HepG2 (cell line): Measurements from ENCODE around the gene SLC35F1. TPM values are rescaled to one million over a fixed set of nuclear protein-coding genes. Genes with fewer than 3 reads are reported as not detected.

Experiments used
- ATAC-seq: fragments of 200-7000 bp; cut with Tn5 transposase; 3 replicates; pipeline ENCODE4 v1.9.1; 2020; ENCODE audit warnings: mild to moderate bottlenecking, moderate library complexity
- BruUV-seq: library from RNA; stranded (reverse); fragments of 400-500 nt; replicated peaks from 2 replicates; lab custom pipeline; 2021; lab: Mats Ljungman, UMichigan
- CTCF ChIA-PET: fragments of 300-600 bp; formaldehyde crosslinking; extraction: SDS; loops from one replicate; lab custom pipeline; 2021; ENCODE audit warnings: low total read pairs, inconsistent platforms, low intra/inter-chr PET ratio; lab: Yijun Ruan, JAX
- POLR2A ChIA-PET: fragments of 350-600 bp; sonication (Branson Sonifier 250); formaldehyde crosslinking; loops from one replicate; lab custom pipeline; 2020; ENCODE audit warnings: antibody characterized with exemption, inconsistent platforms; lab: Yijun Ruan, JAX
- DNase-seq: peaks from one replicate; pipeline ENCODE4 v3.0.0-alpha.2; 2015; ENCODE audit warnings: low spot score
- FAIRE-seq: peaks from 3 replicates; lab custom pipeline; 2011; peaks lifted over from hg19 to GRCh38; lab: Jason Lieb, UNC
- H2AFZ ChIP-seq: one replicate; pipeline ENCODE4 v1.6.1; 2011; ENCODE audit warnings: low read length, inconsistent platforms
- H3K27ac ChIP-seq: fragments of 300-600 bp; 3 replicates; pipeline ENCODE4 v1.8.0; 2011; ENCODE audit warnings: mixed run types, mild to moderate bottlenecking, mixed read lengths, low read length, inconsistent platforms; ENCODE audit not compliant: insufficient read depth; ENCODE audit errors: extremely low read length
- H3K27me3 ChIP-seq, 2 experiments: fragments of 200-600 bp in 1 of 2; 2 replicates in 1 of 2; 3 replicates in 1 of 2; pipeline versions ENCODE4 v1.6.0 to v1.8.0; 2011; ENCODE audit warnings: low read length in 2 of 2, mild to moderate bottlenecking in 2 of 2, moderate library complexity in 2 of 2, inconsistent platforms in 1 of 2; ENCODE audit not compliant: insufficient read depth in 2 of 2, control insufficient read depth in 1 of 2
- H3K36me3 ChIP-seq, 2 experiments: fragments of 200-600 bp in 1 of 2; replicated peaks in 1 of 2; 2 replicates in 1 of 2; 3 replicates in 1 of 2; pipeline versions ENCODE4 v1.5.1 to v1.8.0; 2011; ENCODE audit warnings: low read length in 2 of 2, inconsistent platforms in 1 of 2; ENCODE audit not compliant: insufficient read depth in 2 of 2, control insufficient read depth in 1 of 2
- H3K4me1 ChIP-seq: 2 replicates; pipeline ENCODE4 v1.5.1; 2012; ENCODE audit warnings: low read length, inconsistent platforms; ENCODE audit not compliant: insufficient read depth
- H3K4me2 ChIP-seq: 2 replicates; pipeline ENCODE4 v1.6.0; 2011; ENCODE audit warnings: low read depth, low read length, inconsistent platforms
- H3K4me3 ChIP-seq, 3 experiments: fragments of 200-600 bp in 1 of 3; sonication (generic), shearing (Covaris generic) in 1 of 3; replicated peaks in 1 of 3; 2 replicates each; pipeline ENCODE4 v1.5.1; 2011 to 2016; ENCODE audit warnings: low read length in 3 of 3, inconsistent platforms in 2 of 3, low read depth in 2 of 3, mild to moderate bottlenecking in 2 of 3, control low read depth in 1 of 3, mixed read lengths in 1 of 3; ENCODE audit not compliant: insufficient read depth in 1 of 3
- H3K79me2 ChIP-seq: one replicate; pipeline ENCODE4 v1.6.1; 2011; ENCODE audit warnings: low read length, inconsistent platforms; ENCODE audit not compliant: insufficient read depth
- H3K9ac ChIP-seq: 2 replicates; pipeline ENCODE4 v1.6.0; 2011; ENCODE audit warnings: mild to moderate bottlenecking, low read depth, low read length, inconsistent platforms; ENCODE audit not compliant: insufficient read depth
- H3K9me3 ChIP-seq: 2 replicates; pipeline ENCODE4 v1.5.1; 2012; ENCODE audit warnings: mild to moderate bottlenecking, low read length
- H4K20me1 ChIP-seq: 2 replicates; pipeline ENCODE4 v1.6.0; 2011; ENCODE audit warnings: inconsistent platforms, mild to moderate bottlenecking, low read length, moderate library complexity; ENCODE audit not compliant: insufficient read depth
- ARID3A ChIP-seq: IDR thresholded peaks from 2 replicates; pipeline ENCODE4 v1.6.1; 2012; ENCODE audit warnings: low read depth, low read length, improper control_type of control experiment
- ATF4 ChIP-seq, 2 experiments: fragments of 450-650 bp in 1 of 2; sonication (generic) in 1 of 2; formaldehyde crosslinking; IDR thresholded peaks; 2 replicates each; pipeline versions ENCODE4 v1.5.0 to v1.8.0; 2020 to 2022; ENCODE audit warnings: mild to moderate bottlenecking in 1 of 2, missing genetic modification reagents in 1 of 2
- CHD2 ChIP-seq: IDR thresholded peaks from 2 replicates; pipeline ENCODE4 v1.6.1; 2011; ENCODE audit warnings: low read depth, low read length, improper control_type of control experiment
- FOXM1 ChIP-seq: sonication (generic); formaldehyde crosslinking; IDR thresholded peaks from 2 replicates; pipeline ENCODE4 v1.5.0; 2020; ENCODE audit warnings: missing genetic modification reagents
- KDM5B ChIP-seq: sonication (generic); formaldehyde crosslinking; IDR thresholded peaks from 2 replicates; pipeline ENCODE4 v1.4.0; 2020; ENCODE audit warnings: missing genetic modification reagents, mild to moderate bottlenecking, borderline replicate concordance
- KLF13 ChIP-seq: sonication (generic); formaldehyde crosslinking; IDR thresholded peaks from 2 replicates; pipeline ENCODE4 v1.4.0; 2020; ENCODE audit warnings: mild to moderate bottlenecking, missing genetic modification reagents
- NBN ChIP-seq: fragments of 450-650 bp; conservative IDR thresholded peaks from 2 replicates; pipeline ENCODE4 v1.6.1; 2017
- NR2F1 ChIP-seq, 2 experiments: fragments of 450-650 bp in 1 of 2; formaldehyde crosslinking in 1 of 2; IDR thresholded peaks; 2 replicates each; pipeline versions ENCODE4 v1.5.0 to v1.6.1; 2016 to 2020; ENCODE audit warnings: mild to moderate bottlenecking in 1 of 2, missing compliant biosample characterization in 1 of 2, missing genetic modification reagents in 1 of 2, moderate library complexity in 1 of 2
- PAWR ChIP-seq: sonication (generic); formaldehyde crosslinking; IDR thresholded peaks from 2 replicates; pipeline ENCODE4 v1.4.0; 2020; ENCODE audit warnings: missing genetic modification reagents, mild to moderate bottlenecking, borderline replicate concordance
- REL ChIP-seq: sonication (generic); formaldehyde crosslinking; conservative IDR thresholded peaks from 2 replicates; pipeline ENCODE4 v1.8.0; 2022; ENCODE audit warnings: mild to moderate bottlenecking, missing genetic modification reagents, moderate library complexity
- RELA ChIP-seq: sonication (generic); formaldehyde crosslinking; IDR thresholded peaks from 2 replicates; pipeline ENCODE4 v1.4.0; 2020; ENCODE audit warnings: missing genetic modification reagents
- SNRNP70 ChIP-seq: fragments of 200-400 bp; formaldehyde crosslinking; IDR thresholded peaks from 2 replicates; pipeline ENCODE4 v1.6.1; 2017; ENCODE audit warnings: mild to moderate bottlenecking, low read depth, low read length, moderate library complexity
- SRSF9 ChIP-seq: fragments of 200-400 bp; formaldehyde crosslinking; IDR thresholded peaks from 2 replicates; pipeline ENCODE4 v1.6.1; 2018; ENCODE audit warnings: borderline replicate concordance, mild to moderate bottlenecking, low read depth, low read length; ENCODE audit not compliant: insufficient read depth, poor library complexity, severe bottlenecking
- TBL1XR1 ChIP-seq: fragments of 150-350 bp; IDR thresholded peaks from 2 replicates; pipeline ENCODE4 v1.6.1; 2014; ENCODE audit warnings: borderline replicate concordance, low read length; ENCODE audit not compliant: partially characterized antibody
- TCF12 ChIP-seq, 2 experiments: fragments of 450-650 bp in 1 of 2; sonication (generic) in 1 of 2; formaldehyde crosslinking in 1 of 2; IDR thresholded peaks; 2 replicates each; pipeline versions ENCODE4 v1.6.1 to v1.8.0; 2017 to 2022; ENCODE audit warnings: antibody characterized with exemption in 1 of 2, mild to moderate bottlenecking in 1 of 2, missing genetic modification reagents in 1 of 2, moderate library complexity in 1 of 2
- ZNF414 ChIP-seq: sonication (generic); formaldehyde crosslinking; IDR thresholded peaks from 2 replicates; pipeline ENCODE4 v1.5.0; 2020; ENCODE audit warnings: missing genetic modification reagents
- ZNF614 ChIP-seq: IDR thresholded peaks from 2 replicates; pipeline ENCODE4 v1.6.1; 2018; ENCODE audit warnings: missing biosample characterization, missing genetic modification reagents, inconsistent platforms, borderline replicate concordance
- ZNF639 ChIP-seq: conservative IDR thresholded peaks from 2 replicates; pipeline ENCODE4 v1.6.1; 2018; ENCODE audit warnings: missing genetic modification reagents
- ZSCAN12 ChIP-seq: sonication (generic); formaldehyde crosslinking; IDR thresholded peaks from 2 replicates; pipeline ENCODE4 v1.9.0; 2021; ENCODE audit warnings: mild to moderate bottlenecking, missing genetic modification reagents
- ZSCAN22 ChIP-seq: sonication (generic); formaldehyde crosslinking; IDR thresholded peaks from 2 replicates; pipeline ENCODE4 v1.4.0; 2020; ENCODE audit warnings: mild to moderate bottlenecking, missing genetic modification reagents
- WGBS: methylation state at CpG from one replicate; pipeline ENCODE4 v1.1.6; 2017; ENCODE audit warnings: low lambda C conversion rate; 5-methylcytosine and 5-hydroxymethylcytosine counted together
- in situ Hi-C: cut with HindIII; loops from 2 replicates; pipeline ENCODE4 v1.10.0; 2017; ENCODE audit warnings: low pct_unique_long_range_greater_than_20kb; ENCODE audit not compliant: extremely low pct_ligation_motif_present
- intact Hi-C: fragments of 100-400 bp; cut with micrococcal nuclease; formaldehyde crosslinking; loops from one replicate; pipeline ENCODE4 v1.10.0; 2022; ENCODE audit not compliant: unreplicated experiment
- polyA plus RNA-seq, 8 experiments: library from polyadenylated mRNA; depleted of rRNA in 3 of 8; stranded (reverse) in 7 of 8; unstranded in 1 of 8; fragments of >200 nt; fragmentation: Illumina TruSeq in 4 of 8; extraction: Trizol in 4 of 8; gene quantifications; 2 replicates each; pipeline versions ENCODE4 v1.2.1 to v1.2.3, GENCODE V29; 2011 to 2016; ENCODE audit warnings: low read depth in 4 of 8, missing spikeins in 1 of 8, mixed read lengths in 1 of 8; ENCODE audit not compliant: insufficient read depth in 1 of 8
- total RNA-seq, 5 experiments: library from RNA; depleted of rRNA; stranded (reverse); fragments of >200 nt; fragmentation: Illumina TruSeq; extraction: Trizol; gene quantifications; 2 replicates each; pipeline ENCODE4 v1.2.3, GENCODE V29; 2016; ENCODE audit warnings: low read depth in 1 of 5

Gene SLC35F1
- total and polyA plus RNA-seq, 2 of the 13 experiments (the other 11 are each of a cell fraction or from before 2014, with no cell fraction given): 0.01 TPM; not detected in 1

GRCh38 chr6:118188561-118188960 is 281.5 kb downstream of the SLC35F1 start (continued):
- TF ChIP-seq ZSCAN12 (CRISPR knock-in tag): no peak
- no peak for TF ChIP-seq ATF4 (CRISPR knock-in tag; IDR thresholded peaks at IDR 0.05)
- no peak for TF ChIP-seq SNRNP70
- TF ChIP-seq TBL1XR1: no peak
- no peak for TF ChIP-seq SRSF9
- no peak for TF ChIP-seq ZNF614 (CRISPR knock-in tag)

GRCh38 chr6:118197539-118197938 is 290.5 kb downstream of the SLC35F1 start:
- no peak overlapping the region for H3K9ac ChIP-seq
- POLR2A ChIA-PET: no interaction called here
- no peaks in the 10 kb centered on the region for H3K9me3 ChIP-seq
- no peaks in the 10 kb centered on the region for H4K20me1 ChIP-seq
- no peaks in the 10 kb centered on the region for H3K27me3 ChIP-seq
- no peaks in the 10 kb centered on the region for H3K36me3 ChIP-seq
- no peak overlapping the region for H3K4me3 ChIP-seq
- no peak overlapping the region for H2AFZ ChIP-seq
- H3K4me2 ChIP-seq: no peak overlapping the region
- in situ Hi-C loops (no loop called here), intact Hi-C loops (no loop called here)
- ATAC-seq: no peak
- no peak overlapping the region for H3K27ac ChIP-seq
- no TSS peak for BruUV-seq
- WGBS: 20% methylated on average over 3 of the region's 3 CpGs
- no peaks in the 10 kb centered on the region for H3K4me1 ChIP-seq
- FAIRE-seq: no peak
- CTCF ChIA-PET: no interaction called here
- no peaks in the 10 kb centered on the region for H3K79me2 ChIP-seq
- no peak for DNase-seq
- TF ChIP-seq FOXM1 (CRISPR knock-in tag) (no peak), PAWR (CRISPR knock-in tag) (no peak), RELA (no peak), REL (no peak), NR2F1 (CRISPR knock-in tag; IDR thresholded peaks at IDR 0.05) (no peak), ZNF639 (CRISPR knock-in tag) (no peak), CHD2 (no peak), NBN (no peak), KLF13 (CRISPR knock-in tag) (no peak), KDM5B (no peak), ZNF414 (CRISPR knock-in tag) (no peak), TCF12 (IDR thresholded peaks at IDR 0.05) (no peak), TCF12 (CRISPR knock-in tag; IDR thresholded peaks at IDR 0.05) (no peak), ARID3A (no peak), ZSCAN22 (no peak)
